ENCODE measurements around the gene SOBP.

Gene SOBP, protein sequence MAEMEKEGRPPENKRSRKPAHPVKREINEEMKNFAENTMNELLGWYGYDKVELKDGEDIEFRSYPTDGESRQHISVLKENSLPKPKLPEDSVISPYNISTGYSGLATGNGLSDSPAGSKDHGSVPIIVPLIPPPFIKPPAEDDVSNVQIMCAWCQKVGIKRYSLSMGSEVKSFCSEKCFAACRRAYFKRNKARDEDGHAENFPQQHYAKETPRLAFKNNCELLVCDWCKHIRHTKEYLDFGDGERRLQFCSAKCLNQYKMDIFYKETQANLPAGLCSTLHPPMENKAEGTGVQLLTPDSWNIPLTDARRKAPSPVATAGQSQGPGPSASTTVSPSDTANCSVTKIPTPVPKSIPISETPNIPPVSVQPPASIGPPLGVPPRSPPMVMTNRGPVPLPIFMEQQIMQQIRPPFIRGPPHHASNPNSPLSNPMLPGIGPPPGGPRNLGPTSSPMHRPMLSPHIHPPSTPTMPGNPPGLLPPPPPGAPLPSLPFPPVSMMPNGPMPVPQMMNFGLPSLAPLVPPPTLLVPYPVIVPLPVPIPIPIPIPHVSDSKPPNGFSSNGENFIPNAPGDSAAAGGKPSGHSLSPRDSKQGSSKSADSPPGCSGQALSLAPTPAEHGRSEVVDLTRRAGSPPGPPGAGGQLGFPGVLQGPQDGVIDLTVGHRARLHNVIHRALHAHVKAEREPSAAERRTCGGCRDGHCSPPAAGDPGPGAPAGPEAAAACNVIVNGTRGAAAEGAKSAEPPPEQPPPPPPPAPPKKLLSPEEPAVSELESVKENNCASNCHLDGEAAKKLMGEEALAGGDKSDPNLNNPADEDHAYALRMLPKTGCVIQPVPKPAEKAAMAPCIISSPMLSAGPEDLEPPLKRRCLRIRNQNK

GRCh38 chr6:107489636-107490565 lies at the start of gene SOBP:
Gene SOBP, plus strand, starts transcription at chr6:107490117. Its CDS starts 500 bp downstream, at chr6:107490617.
- Mint-ChIP-seq H3K27ac (peak within 1 kb of the TSS; percentile 84), H3K4me3 (peak within 1 kb of the TSS; percentile 96), H3K27me3 (peaks cover 57% of the 10 kb centered on the region), H3K4me1 (peaks cover 20% of the 10 kb centered on the region), H3K36me3 (ENCODE audit: low read depth) (no peaks in the 10 kb centered on the region), H3K9me3 (no peaks in the 10 kb centered on the region)
- DNase-seq (peak; percentile 43), ATAC-seq (peak; percentile 57)

DNA sequence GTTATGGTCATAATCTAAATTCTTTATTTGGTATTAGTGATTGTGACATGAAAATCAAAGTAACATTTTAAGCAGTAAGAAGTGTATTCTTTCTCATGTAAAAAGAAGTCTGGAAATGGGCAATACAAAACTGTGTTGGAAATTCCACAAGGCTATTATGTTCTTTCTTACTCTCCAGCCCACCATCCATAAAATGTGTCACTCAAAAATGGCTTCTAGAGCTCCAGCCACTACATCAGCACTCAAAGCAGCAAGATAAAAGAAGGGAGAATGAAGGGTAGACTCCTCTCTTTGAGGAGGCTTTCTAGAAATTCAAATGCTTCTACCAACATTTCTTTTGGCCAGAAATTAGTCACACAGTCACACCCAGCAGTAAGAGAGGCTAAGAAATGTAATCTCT lies 49.0 kb upstream of the SOBP start:
- H3K9me3 Mint-ChIP-seq, result no peaks in the 10 kb centered on the region
- no peak overlapping the region for H3K27ac Mint-ChIP-seq
- H3K36me3 Mint-ChIP-seq (ENCODE audit: low read depth), result peaks cover 11% of the 10 kb centered on the region
- DNase-seq (no peak), ATAC-seq (no peak)
- no peak overlapping the region for H3K4me3 Mint-ChIP-seq
- no peaks in the 10 kb centered on the region for H3K27me3 Mint-ChIP-seq
- H3K4me1 Mint-ChIP-seq, result peaks cover 13% of the 10 kb centered on the region

GRCh38 chr6:107441682-107442081 lies 48.2 kb upstream of the SOBP start:
- peaks cover 3% of the 10 kb centered on the region for H3K9me3 Mint-ChIP-seq
- H3K36me3 Mint-ChIP-seq (ENCODE audit: low read depth), result peaks cover 16% of the 10 kb centered on the region
- H3K4me3 Mint-ChIP-seq, result no peak overlapping the region
- no peaks in the 10 kb centered on the region for H3K27me3 Mint-ChIP-seq
- ATAC-seq (no peak), DNase-seq (no peak)
- peaks cover 13% of the 10 kb centered on the region for H3K4me1 Mint-ChIP-seq
- no peak overlapping the region for H3K27ac Mint-ChIP-seq

GRCh38 chr6:107442938-107443607 lies 46.8 kb upstream of the SOBP start:
- ATAC-seq, result no peak
- Mint-ChIP-seq H3K27me3 (no peaks in the 10 kb centered on the region), H3K4me3 (no peak overlapping the region), H3K9me3 (peaks cover 12% of the 10 kb centered on the region), H3K4me1 (peaks cover 9% of the 10 kb centered on the region), H3K27ac (no peak overlapping the region), H3K36me3 (ENCODE audit: low read depth) (peaks cover 24% of the 10 kb centered on the region)
- DNase-seq, result no peak

GRCh38 chr6:107443608-107444267 lies 46.2 kb upstream of the SOBP start:
- ATAC-seq (no peak), DNase-seq (no peak)
- Mint-ChIP-seq H3K27ac (no peak overlapping the region), H3K4me1 (peaks cover 9% of the 10 kb centered on the region), H3K36me3 (ENCODE audit: low read depth) (peaks cover 31% of the 10 kb centered on the region), H3K27me3 (no peaks in the 10 kb centered on the region), H3K4me3 (no peak overlapping the region), H3K9me3 (peaks cover 19% of the 10 kb centered on the region)

GRCh38 chr6:107444277-107444676 lies 45.6 kb upstream of the SOBP start:
- Mint-ChIP-seq H3K4me3 (no peak overlapping the region), H3K36me3 (ENCODE audit: low read depth) (peaks cover 34% of the 10 kb centered on the region)
- no peak for ATAC-seq

DNA sequence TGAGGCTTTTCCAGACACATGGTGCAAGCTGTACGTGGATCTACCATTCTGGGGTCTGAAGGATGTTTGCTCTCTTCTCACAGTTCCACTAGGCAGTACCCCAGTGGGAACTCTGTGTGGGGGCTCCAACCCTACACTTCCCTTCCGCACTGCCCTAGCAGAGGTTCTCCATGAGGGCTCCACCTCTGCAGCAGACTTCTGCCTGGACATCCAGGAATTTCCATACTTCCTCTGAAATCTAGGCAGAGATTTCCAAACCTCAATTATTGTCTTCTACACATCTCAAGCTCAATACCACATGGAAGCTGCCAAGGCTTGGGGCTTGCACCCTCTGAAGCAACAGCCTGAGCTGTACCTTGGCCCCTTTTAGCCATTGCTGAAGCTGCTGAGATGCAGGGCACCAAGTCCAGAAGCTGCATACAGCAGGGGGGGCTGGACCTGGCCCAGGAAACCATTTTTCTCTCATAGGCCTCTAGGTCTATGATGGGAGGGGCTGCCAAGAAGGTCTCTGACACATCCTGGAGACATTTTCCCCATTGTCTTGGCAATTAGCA lies 42.2 kb upstream of the SOBP start:
- peaks cover 3% of the 10 kb centered on the region for H3K4me1 Mint-ChIP-seq
- DNase-seq (no peak), ATAC-seq (no peak)
- H3K27me3 Mint-ChIP-seq, result no peaks in the 10 kb centered on the region
- H3K36me3 Mint-ChIP-seq (ENCODE audit: low read depth), result peaks cover 49% of the 10 kb centered on the region
- H3K27ac Mint-ChIP-seq, result no peak overlapping the region
- H3K4me3 Mint-ChIP-seq, result no peak overlapping the region
- peaks cover 35% of the 10 kb centered on the region for H3K9me3 Mint-ChIP-seq

More at GRCh38 chr6:107444277-107444676, 45.6 kb upstream of the SOBP start:
- Mint-ChIP-seq H3K4me1 (peaks cover 9% of the 10 kb centered on the region), H3K27me3 (no peaks in the 10 kb centered on the region), H3K9me3 (peaks cover 24% of the 10 kb centered on the region), H3K27ac (no peak overlapping the region)
- no peak for DNase-seq

DNA sequence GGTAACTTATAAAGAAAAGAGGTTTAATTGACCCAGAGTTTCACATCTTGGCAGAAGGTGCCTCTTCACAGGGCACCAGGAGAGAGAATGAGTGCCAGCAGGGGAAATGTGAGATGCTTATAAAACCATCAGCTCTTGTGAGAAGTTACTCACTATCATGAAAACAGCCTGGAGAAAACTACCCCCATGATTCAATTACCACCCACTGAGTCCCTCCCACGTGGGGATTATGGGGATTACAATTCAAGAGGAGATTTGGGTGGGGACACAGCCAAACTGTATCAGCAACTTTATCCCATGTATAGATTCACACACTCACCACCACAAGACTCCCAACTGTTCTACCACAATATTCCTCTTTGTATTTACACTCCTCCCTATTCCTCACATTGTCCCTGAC lies 41.1 kb upstream of the SOBP start:
- H3K27ac Mint-ChIP-seq, result no peak overlapping the region
- peaks cover 52% of the 10 kb centered on the region for H3K36me3 Mint-ChIP-seq (ENCODE audit: low read depth)
- H3K27me3 Mint-ChIP-seq, result no peaks in the 10 kb centered on the region
- H3K4me3 Mint-ChIP-seq, result no peak overlapping the region
- H3K9me3 Mint-ChIP-seq, result peaks cover 35% of the 10 kb centered on the region
- H3K4me1 Mint-ChIP-seq, result peaks cover under 1% of the 10 kb centered on the region
- ATAC-seq (no peak), DNase-seq (no peak)

GRCh38 chr6:107458672-107459282 lies 31.1 kb upstream of the SOBP start:
- Mint-ChIP-seq H3K36me3 (ENCODE audit: low read depth) (peaks cover 1% of the 10 kb centered on the region), H3K4me1 (peaks cover 21% of the 10 kb centered on the region), H3K4me3 (peak overlapping the region; percentile 92), H3K27ac (peak overlapping the region; percentile 94), H3K9me3 (no peaks in the 10 kb centered on the region), H3K27me3 (no peaks in the 10 kb centered on the region)
- ATAC-seq (peak; percentile 21), DNase-seq (peak; percentile 37)

DNA sequence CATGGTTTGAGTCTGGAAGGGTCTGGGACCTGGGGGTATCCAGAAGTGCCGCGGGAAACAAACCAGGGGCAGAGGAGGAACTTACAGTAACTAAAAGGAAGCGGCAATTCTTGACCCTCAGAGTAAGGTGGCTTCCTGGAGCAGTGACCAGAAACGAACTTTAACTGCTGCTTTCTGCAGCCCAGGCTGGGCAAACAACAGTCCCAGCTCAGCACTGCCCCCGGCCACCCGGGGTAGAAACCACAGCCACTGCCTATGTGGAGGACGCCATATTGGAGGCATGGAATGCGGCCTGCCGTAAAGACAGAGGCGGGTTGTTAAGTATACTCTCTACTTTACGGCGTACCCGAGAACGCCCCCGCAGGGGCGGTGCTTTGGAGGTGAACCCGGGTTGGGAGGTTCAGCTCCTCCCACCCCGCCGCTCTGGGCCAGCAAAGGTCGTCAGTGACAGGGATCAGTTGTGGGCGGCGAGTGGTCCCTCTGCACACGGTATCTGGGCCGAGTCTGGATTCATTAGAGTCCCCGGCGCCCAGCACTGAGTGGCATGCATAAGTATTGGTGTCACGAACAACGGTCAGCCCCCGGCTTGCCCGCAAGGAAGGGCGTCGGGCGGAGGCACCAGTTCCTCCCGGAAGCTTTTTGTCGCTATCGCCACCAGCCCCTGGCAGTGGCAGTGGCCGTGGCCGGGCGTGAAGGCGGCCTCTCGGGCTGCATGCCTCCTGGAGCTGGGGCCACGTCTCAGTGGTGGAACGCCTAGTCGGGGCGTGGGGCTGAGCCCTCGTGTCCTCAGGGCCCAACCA lies 30.4 kb upstream of the SOBP start, which contains the start of gene PDSS2:
Gene PDSS2, minus strand, starts transcription at position 282 of the 800 bp plus-strand sequence. Its CDS starts 279 bp downstream, at position 3.
- ATAC-seq (peak; percentile 96), DNase-seq (peak; percentile 98)
- H3K9me3 Mint-ChIP-seq, result no peaks in the 10 kb centered on the region
- H3K27me3 Mint-ChIP-seq, result no peaks in the 10 kb centered on the region
- H3K4me1 Mint-ChIP-seq, result peaks cover 21% of the 10 kb centered on the region
- H3K4me3 Mint-ChIP-seq, result peak within 1 kb of the TSS; percentile 92
- peaks cover 1% of the 10 kb centered on the region for H3K36me3 Mint-ChIP-seq (ENCODE audit: low read depth)
- H3K27ac Mint-ChIP-seq, result peak within 1 kb of the TSS; percentile 94

GRCh38 chr6:107460083-107460631 lies 29.8 kb upstream of the SOBP start:
- ATAC-seq (no peak), DNase-seq (no peak)
- no peaks in the 10 kb centered on the region for H3K9me3 Mint-ChIP-seq
- peak overlapping the region; percentile 92 for H3K4me3 Mint-ChIP-seq
- H3K27me3 Mint-ChIP-seq, result no peaks in the 10 kb centered on the region
- peak overlapping the region; percentile 94 for H3K27ac Mint-ChIP-seq
- H3K36me3 Mint-ChIP-seq (ENCODE audit: low read depth), result peaks cover 1% of the 10 kb centered on the region
- peaks cover 19% of the 10 kb centered on the region for H3K4me1 Mint-ChIP-seq

DNA sequence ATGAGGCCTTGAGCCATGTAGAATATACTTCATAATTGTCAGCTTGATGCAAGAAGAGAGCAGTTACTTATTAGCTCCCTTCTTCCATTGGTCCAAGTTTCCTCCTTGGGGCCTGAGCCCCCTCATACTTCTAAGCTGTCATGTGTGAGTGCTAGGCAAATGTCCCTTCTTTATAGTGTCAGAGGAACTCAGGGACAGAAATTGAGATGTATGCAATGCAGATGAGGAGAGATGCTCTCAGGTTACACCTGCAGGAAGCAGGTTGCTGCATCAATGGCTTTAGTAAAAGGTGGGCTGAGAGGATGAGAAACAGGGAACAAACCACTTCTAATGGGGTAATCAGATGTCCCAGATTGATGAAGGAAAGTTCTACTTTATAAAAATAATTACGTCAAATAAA lies 23.9 kb upstream of the SOBP start:
- ATAC-seq, result no peak
- DNase-seq, result no peak
- H3K27ac Mint-ChIP-seq, result no peak overlapping the region
- no peaks in the 10 kb centered on the region for H3K36me3 Mint-ChIP-seq (ENCODE audit: low read depth)
- H3K4me3 Mint-ChIP-seq, result no peak overlapping the region
- peaks cover 5% of the 10 kb centered on the region for H3K27me3 Mint-ChIP-seq
- H3K9me3 Mint-ChIP-seq, result no peaks in the 10 kb centered on the region
- no peaks in the 10 kb centered on the region for H3K4me1 Mint-ChIP-seq

Measured in activated naive CD8-positive, alpha-beta T cell treated with anti-CD3 and anti-CD28 coated beads, Interleukin-2, amount 50 U/mL, for 24 hours (primary cell).